Medulla oblongata (tissue), 1 donor: ENCODE measurements around the gene NELFA.
"Not testable (repeated sequence)": the region's sequence is repeated elsewhere in the genome, so short reads cannot be mapped to it uniquely, and the experiment has no call there.

Experiments
- DNase-seq: peaks from one replicate; pipeline ENCODE4 v3.0.0-alpha.2; 2015; ENCODE audit errors: extremely low spot score

NELFA gene

DNA sequence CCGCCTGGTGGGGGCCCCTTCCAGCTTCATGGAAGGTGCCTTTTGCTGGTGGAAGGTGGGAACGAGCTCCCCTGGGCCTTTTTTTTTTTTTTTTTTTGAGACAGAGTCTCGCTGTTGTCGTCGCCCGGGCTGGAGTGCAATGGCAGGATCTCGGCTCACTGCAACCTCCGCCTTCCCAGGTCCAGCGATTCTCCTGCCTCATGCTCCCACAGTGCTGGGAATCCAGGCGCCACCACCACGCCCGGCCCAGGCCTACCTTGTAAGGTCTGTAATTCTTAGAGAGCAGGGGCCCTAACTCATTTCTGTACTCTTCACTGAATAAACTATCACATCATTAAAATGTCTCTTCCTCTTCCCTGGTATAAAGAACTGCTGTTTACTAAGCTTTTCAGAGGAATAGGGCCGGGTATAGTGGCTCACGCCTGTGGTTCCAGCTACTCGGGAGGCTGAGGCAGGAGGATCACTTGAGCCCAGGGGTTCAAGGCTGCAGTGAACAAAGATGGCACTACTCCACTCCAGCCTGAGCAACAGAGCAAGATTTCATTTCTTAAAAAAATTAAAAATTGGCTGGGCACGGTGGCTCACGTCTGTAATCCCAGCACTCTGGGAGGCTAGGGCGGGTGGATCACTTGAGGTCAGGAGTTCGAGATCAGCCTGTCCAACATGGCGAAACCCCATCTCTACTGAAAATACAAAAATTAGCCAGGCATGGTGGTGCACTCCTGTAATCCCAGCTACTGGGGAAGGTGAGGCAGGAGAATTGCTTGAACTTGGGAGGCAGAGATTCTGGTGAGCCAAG lies 14.9 kb downstream of the NELFA start:
- not testable (repeated sequence) for DNase-seq

GRCh38 chr4:1993169-1993516 lies 15.6 kb downstream of the NELFA start:
- no peak for DNase-seq

GRCh38 chr4:1992468-1993168 lies 16.2 kb downstream of the NELFA start:
- DNase-seq: no peak

DNA sequence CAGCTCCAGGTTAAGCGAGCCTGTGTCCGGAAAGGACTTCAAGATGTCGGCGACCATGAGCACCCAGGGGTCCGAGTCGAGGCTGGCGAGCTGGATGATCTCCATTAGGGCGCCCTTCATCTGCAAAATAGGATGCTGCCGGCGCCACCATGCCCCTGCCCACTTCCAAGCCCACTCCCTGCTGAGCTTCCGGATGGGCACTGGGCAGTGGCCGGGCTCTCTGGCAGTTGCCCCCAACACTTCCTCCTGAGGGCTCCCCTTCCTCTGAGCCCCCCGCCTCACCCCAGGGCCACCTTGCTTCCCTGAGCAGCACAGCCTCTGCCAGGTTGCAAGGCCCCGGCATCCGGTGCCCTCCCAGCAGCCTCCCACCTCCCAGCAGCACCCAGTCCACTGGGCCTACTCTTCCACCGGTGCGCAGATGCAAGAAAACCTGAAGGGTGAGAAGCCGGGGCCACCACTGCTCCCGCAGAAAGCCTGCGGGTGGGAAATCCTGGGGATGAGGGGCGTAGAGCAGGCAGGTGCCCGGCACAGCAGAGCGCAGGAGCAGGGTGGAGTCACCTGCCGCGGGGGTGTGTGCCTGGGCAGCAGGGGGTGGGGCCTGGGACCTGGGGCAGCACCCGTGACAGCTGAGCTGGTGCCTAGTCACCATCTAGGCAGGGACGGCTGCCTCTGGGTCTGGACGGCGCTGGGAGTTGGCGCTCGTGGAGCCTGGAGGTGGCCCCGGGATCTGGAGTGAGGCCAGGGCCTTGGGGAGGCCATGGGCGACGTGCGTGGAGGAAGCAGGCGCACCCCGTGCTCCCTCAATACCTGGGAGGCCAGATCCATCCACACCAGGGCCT lies 17.0 kb downstream of the NELFA start:
- DNase-seq: no peak

- DNase-seq: no peak
Observed at GRCh38 chr4:1991087-1991486, 17.7 kb downstream of the NELFA start.

- no peak for DNase-seq
Observed at GRCh38 chr4:1990676-1991075, 18.1 kb downstream of the NELFA start.

- DNase-seq: no peak
Observed at GRCh38 chr4:1990348-1990645, 18.5 kb downstream of the NELFA start.

DNA sequence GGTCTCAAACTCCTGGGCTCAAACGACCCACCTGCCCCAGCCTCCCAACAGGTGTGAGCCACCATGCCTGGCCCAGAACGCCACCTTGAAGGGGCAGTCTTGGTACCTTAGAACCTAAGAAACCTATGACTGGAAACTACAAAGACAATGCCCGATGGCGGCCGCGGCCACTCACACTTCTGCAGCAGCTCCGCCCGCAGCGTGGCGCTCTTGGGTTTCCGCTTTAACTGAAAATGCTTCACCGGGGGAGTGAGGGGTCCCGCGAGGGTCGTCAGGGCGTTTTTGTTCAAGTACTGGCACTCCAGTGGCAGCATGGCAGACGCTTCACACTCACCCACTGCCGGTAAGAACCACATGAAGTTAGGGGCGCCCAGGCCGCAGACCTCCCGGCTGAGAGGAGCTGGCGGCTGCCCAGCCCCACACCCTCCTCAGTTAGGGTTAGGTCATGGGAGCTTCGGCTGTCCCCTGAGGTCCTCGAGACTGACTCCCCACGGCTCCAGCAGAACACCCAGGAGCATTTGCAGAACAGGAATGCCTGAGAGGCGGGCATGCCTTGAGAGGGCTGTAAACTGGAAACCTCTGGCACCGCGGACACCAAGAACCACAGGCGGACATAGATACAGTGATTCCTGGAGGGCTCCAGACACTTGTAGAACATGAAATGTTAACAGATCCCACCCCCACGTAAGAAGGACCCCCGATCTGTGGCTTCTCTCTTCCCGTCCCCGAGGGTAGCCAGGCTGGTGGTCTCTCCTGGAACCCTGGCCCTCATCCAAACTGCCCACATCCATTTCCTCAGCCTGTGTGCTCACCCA lies 19.0 kb downstream of the NELFA start:
- DNase-seq: no peak

DNA sequence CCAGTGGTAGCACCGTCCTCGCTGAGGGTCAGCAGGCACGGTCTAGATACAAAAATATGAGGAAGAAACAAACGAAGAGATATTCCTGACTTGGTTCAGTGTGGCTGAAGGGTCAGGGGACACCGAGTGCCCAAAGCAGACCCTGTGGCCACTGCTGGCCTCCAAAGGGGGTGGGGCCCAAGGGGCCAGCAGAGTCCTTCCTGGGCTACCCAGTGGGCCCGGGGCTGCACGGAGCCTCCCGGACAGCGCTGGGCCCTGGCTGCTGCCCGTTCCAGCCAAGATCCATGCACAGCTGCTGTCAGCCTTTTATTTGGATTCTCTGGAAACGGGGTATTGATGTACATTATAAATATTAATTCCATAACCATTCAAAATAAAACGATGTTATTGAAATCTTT lies 20.4 kb downstream of the NELFA start:
- DNase-seq: no peak

- DNase-seq: no peak
Observed at GRCh38 chr4:1987721-1988326, 20.9 kb downstream of the NELFA start.

DNA sequence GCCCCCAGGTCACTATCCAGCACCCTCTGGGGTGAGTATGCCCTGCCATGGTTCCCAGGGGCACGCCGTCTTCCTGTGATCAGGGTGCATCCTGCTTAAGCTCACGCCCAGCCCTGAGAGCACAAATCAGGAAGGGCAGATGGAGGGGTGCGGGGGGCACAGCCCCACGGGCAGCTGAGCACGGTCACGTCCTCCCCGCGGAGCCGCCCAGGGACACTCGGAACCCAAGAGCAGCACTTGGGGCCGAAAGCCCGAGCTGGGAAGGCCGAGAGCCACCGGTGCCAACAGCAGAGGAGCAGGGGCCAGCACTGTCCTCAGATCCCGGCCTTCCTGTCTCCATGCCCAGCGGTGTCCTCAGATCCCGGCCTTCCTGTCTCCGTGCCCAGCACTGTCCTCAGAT lies 21.5 kb downstream of the NELFA start:
- no peak for DNase-seq

- no peak for DNase-seq
Observed at GRCh38 chr4:1986578-1987210, 22.1 kb downstream of the NELFA start.

DNA sequence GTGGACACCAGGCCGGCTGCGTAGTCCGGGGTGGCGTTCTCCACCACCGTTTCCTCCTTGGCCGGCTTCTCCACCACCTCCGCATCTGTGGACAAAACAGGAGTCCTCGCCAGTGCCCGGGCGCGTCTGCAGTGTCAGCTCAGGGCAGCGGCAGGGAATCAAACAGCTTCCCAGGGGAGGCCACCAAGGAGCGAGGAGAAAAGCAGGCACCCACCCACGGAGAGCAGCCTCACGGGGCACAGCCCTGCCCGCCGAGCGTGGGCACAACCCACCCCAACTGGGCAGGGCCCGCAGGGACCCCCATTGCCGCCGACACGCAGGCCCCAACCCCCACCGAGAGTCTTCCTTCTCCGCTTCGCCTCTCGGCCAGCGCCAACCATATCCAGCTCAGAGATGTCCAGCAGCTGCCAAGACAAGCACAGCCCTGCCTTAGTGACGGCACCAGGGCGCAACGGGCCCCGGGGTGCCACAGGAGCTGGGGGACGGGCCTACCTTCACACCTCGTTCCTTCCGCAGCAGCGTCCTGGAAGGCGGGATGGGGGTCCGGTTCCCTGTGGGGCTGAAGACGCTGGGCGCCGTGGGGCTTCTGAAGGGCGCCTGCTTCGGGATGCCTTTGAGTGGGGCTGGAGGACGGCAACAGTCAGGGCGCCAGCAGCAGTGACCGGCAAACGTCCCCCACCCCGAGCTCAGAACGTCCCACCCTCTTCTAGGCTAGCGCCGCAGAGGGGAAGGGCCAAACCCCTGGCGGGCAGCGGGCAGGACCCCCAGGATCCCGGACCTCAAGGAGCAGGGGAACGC lies 22.8 kb downstream of the NELFA start:
- DNase-seq: no peak

DNA sequence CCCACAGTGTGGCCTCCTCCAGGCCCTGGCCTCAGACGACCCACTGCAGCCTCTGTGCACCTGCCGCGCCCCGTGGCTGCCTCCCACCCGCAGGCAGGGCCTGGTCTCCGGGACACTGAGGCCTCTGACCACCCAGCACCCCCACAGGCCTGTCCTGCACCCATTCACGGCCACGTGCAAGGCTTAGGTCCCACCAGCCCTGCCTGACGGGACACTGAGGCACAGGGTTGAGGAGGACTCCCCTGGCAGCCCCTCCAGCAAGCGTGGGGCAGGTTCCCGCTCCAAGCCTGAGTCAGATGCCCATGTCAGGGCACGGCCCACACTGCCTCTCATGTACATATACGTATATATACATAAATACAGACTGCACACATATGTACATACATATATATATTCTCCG lies 23.5 kb downstream of the NELFA start:
- DNase-seq: no peak

DNA sequence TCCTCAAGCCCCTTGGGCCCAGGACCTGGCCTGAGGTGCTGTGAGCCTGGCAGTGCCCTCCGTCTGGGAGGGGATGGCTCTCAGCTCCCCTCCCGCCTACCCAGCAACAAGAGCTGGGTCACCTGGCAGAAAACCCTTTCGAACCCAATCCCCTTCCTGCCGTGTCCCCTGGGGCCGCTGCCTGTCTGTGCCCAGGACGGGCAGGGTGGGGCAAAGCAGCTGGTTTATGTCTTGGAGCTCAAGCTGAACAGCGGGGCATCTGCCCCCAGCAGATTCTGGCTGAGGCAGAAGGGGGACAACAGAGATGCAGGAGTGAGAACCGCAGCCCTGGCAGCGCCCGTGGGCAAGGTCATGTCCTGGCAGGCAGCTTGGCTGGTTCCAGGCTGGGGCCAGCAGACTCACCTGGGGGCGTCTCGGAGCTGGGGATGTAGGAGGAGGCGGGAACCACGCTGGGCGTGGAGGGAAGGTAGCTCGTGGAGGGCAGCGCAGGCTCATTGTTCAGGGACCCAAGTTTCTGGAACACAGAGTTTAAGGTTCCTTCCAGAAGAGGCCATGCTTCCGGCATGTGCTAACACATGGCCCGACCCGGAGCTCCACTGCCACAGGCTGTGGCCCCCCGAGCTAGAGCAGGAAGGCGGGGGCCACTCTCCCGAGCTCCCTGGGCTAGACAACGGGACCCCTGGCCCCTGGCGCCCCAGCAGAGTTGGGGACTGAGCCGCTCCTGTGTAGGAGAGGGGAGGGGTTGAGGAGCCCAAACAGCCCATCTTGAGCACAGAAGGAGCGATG lies 24.2 kb downstream of the NELFA start:
- no peak for DNase-seq

DNA sequence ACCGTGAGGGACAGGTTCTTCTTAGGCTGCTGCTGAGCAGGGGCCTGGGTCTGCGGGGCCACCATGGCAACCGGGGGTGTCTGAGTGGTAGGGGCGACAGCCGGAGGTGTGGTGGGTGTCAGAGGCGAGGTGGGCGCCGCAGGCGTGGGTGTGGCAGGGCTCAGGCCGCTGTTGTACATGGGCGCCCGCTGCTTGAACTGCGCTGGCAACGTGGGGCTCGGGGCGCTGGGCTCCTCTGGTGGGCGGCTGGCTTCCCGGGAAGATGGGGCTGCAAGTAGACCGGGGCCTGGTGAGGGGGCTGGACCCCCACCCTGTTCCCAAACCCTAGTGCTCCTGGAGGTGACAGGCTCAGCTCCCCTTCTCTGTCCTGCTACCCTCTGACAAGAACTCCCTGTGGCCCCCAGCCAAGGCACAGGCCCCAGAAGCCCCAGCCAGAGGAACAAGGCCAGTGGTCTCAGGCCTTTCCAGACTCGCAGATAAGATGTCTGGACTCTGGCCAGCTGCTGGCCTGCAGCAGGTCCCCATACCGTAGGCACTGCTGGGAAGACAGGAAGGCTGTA lies 24.8 kb downstream of the NELFA start:
- DNase-seq: no peak

DNA sequence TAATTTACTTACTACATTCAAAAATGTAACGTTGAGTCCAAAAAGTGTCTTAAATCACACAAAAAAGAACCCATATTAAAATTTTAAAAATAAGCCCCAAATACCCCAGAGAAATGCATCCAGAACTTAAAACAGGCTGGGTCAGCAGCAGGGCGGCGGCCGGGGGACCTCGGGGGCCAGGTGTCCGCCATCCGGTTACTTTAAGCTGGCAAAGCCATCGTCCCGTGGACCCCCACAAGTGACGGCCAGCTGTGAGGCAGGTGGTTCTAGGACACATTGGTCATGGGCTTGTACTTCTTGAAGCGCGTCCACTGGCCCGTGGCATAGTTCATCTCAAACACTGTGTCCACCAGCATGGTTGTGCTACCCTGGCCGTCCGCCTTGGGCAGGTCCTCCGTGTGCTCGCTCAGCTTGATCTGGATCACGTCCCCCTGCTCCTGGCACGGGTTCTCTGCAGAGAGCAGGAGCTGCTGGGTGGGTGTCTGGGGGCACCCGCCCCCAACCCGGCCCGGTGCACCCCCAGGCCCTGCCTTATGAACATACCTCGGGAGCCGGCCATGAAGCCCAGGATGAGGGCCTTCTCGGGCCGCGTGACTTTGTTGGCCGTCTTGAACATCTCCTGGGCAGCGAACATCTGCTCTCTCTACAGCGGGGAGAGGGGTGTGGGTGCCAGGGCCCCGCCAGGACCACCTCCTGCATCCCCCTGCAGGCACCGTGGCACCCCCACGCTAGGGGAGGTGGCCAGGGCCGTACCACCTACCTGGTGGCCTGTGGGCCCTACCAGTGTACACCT lies 25.5 kb downstream of the NELFA start:
- no peak for DNase-seq
